ENCODE results near the gene LRPPRC. TPM values are rescaled to one million over a fixed set of nuclear protein-coding genes. Genes with fewer than 3 reads are reported as not detected.
A peak's percentile ranks its signal among the peaks of the same experiment; 100 is the strongest.

The LRPPRC gene
- total and polyA plus RNA-seq, 10 of the 15 experiments (the other 5 are each of a cell fraction or from before 2014, with no cell fraction given): 34.1 to 152 (median 97.0) TPM

GRCh38 chr2:43931293-43931692 lies 64.5 kb downstream of the LRPPRC start (continued):
- no peak for TF ChIP-seq ZNF207 (IDR thresholded peaks at IDR 0.05; ENCODE audit: borderline replicate concordance)

GRCh38 chr2:43927442-43927841 lies 68.3 kb downstream of the LRPPRC start:
- ChIA-PET CTCF (no interaction called here), POLR2A (no interaction called here), SMC1A (ENCODE audit: uncharacterized antibody, unreplicated experiment) (interaction anchor here (1.2 to 1.7 kb wide), 2 partner anchors 9 to 14 kb away, joined by 3 to 6 read pairs; no protein-coding TSS in a partner anchor), RAD21 (ENCODE audit: unreplicated experiment) (no interaction called here)
- ATAC-seq (peak; percentile 86), FAIRE-seq (peak; percentile 44), DNase-seq (ENCODE audit: low read depth, low spot score) (peak; percentile 11)
- H3K9me3 ChIP-seq (replicated peaks; ENCODE audit: control insufficient read depth, insufficient read depth, low read length): no peaks in the 10 kb centered on the region
- no peak overlapping the region for H3K9ac ChIP-seq (ENCODE audit: control insufficient read depth, insufficient read depth, low read length)
- H3K4me2 ChIP-seq (ENCODE audit: control insufficient read depth, insufficient read depth): peak overlapping the region; percentile 17
- peaks cover 3% of the 10 kb centered on the region; the same call in 1 of the 2 replicates for H3K4me1 ChIP-seq (ENCODE audit: control insufficient read depth, insufficient read depth, low read length)
- H2AFZ ChIP-seq (ENCODE audit: control insufficient read depth, low read depth, low read length): no peak overlapping the region
- peak overlapping the region; percentile 21; the same call in 1 of the 2 replicates for H3K27ac ChIP-seq (ENCODE audit: control insufficient read depth, insufficient read depth)
- H3K27me3 ChIP-seq (replicated peaks in 1 of 2; ENCODE audit: control insufficient read depth in 2 of 2, insufficient read depth in 2 of 2, low read length in 1 of 2): no peaks in the 10 kb centered on the region
- WGBS (ENCODE audit: insufficient coverage, insufficient replicate concordance, low lambda C conversion rate, missing lambda C conversion rate): 5% methylated on average over 4 of the region's 4 CpGs
- no TSS peak for BruUV-seq (replicated peaks)
- H3K4me3 ChIP-seq: peak overlapping the region; percentile 38; the same call in 1 of the 2 replicates
- H4K20me1 ChIP-seq (ENCODE audit: control insufficient read depth, insufficient read depth): no peaks in the 10 kb centered on the region
- H3K36me3 ChIP-seq (ENCODE audit: control insufficient read depth in 2 of 2, insufficient read depth in 2 of 2, low read length in 1 of 2): peaks cover 3 to 17% of the 10 kb centered on the region in 2 experiments; a peak in 3 of 4 replicates
- intact Hi-C loops (cut with micrococcal nuclease; ENCODE audit: unreplicated experiment) (no loop called here), in situ Hi-C loops (cut with MboI) (no loop called here)
- no peaks in the 10 kb centered on the region; the same call in 1 of the 2 replicates for H3K79me2 ChIP-seq (ENCODE audit: control insufficient read depth, insufficient read depth, low read length)
- TF ChIP-seq USF1 (IDR thresholded peaks at IDR 0.05; ENCODE audit: borderline replicate concordance, extremely low read length, insufficient read depth, low read depth, low read length): no peak
- no peak for TF ChIP-seq NFYB (IDR thresholded peaks at IDR 0.05; ENCODE audit: insufficient read depth, low read depth, low read length)
- no peak for TF ChIP-seq EGR1 (IDR thresholded peaks at IDR 0.05; ENCODE audit: borderline replicate concordance in 1 of 2, low read depth in 2 of 2, low read length in 2 of 2)
- no peak for TF ChIP-seq CBX3 (IDR thresholded peaks at IDR 0.05; ENCODE audit: borderline replicate concordance, low read depth)
- 0 out of 2 replicates have a peak, but pooled peaks have one; percentile 35 for TF ChIP-seq ATF2 (IDR thresholded peaks at IDR 0.05; ENCODE audit: low read length)
- TF ChIP-seq NFIC (IDR thresholded peaks at IDR 0.05; ENCODE audit: low read depth, low read length): 0 out of 2 replicates have a peak, but pooled peaks have one; percentile 17
- TF ChIP-seq BMI1 (IDR thresholded peaks at IDR 0.05; ENCODE audit: borderline replicate concordance): no peak
- TF ChIP-seq IKZF1 (conservative IDR thresholded peaks at IDR 0.05): no peak
- TF ChIP-seq RELB (IDR thresholded peaks at IDR 0.05; ENCODE audit: low read depth): no peak
- no peak for TF ChIP-seq JUND (IDR thresholded peaks at IDR 0.05; ENCODE audit: low read depth, low read length)
- no peak for TF ChIP-seq TCF12 (IDR thresholded peaks at IDR 0.05; ENCODE audit: low read depth, low read length)
- TF ChIP-seq SMC3 (IDR thresholded peaks at IDR 0.05; ENCODE audit: borderline replicate concordance, low read length): no peak
- no peak for TF ChIP-seq MYC (IDR thresholded peaks at IDR 0.05; ENCODE audit: insufficient read depth, insufficient read length, insufficient replicate concordance, low read length, severe bottlenecking)
- no peak for TF ChIP-seq CHD2 (IDR thresholded peaks at IDR 0.05; ENCODE audit: borderline replicate concordance, low read depth, low read length)
- no peak for TF ChIP-seq ZBED1 (IDR thresholded peaks at IDR 0.05; ENCODE audit: borderline replicate concordance)
- no peak for TF ChIP-seq ATF3 (IDR thresholded peaks at IDR 0.05; ENCODE audit: borderline replicate concordance, extremely low read depth, low read depth, low read length)
- no peak for TF ChIP-seq NFXL1 (IDR thresholded peaks at IDR 0.05; ENCODE audit: borderline replicate concordance)
- TF ChIP-seq ATF7 (IDR thresholded peaks at IDR 0.05; ENCODE audit: low read depth): peak; percentile 50; the same call in 1 of the 2 replicates
